HCT116 (cell line): ENCODE results near the gene FAM47E. TPM values are rescaled to one million over a fixed set of nuclear protein-coding genes. Genes with fewer than 3 reads are reported as not detected.
A peak's percentile ranks its signal among the peaks of the same experiment; 100 is the strongest.

ENCODE experiments used
- ATAC-seq: fragments of 200-7000 bp; cut with Tn5 transposase; 2 replicates; pipeline ENCODE4 v1.9.1; 2020; ENCODE audit warnings: mild to moderate bottlenecking, moderate library complexity
- BruUV-seq: library from RNA; stranded (reverse); fragments of 400-500 nt; replicated peaks from 2 replicates; lab custom pipeline; 2021; lab: Mats Ljungman, UMichigan
- CTCF ChIA-PET: fragments of 300-600 bp; sonication (Branson Sonifier 250); formaldehyde crosslinking; loops from one replicate; lab custom pipeline; 2021; ENCODE audit warnings: antibody characterized with exemption; lab: Charles Lee
- POLR2A ChIA-PET: fragments of 300-600, 350-600 bp; sonication (Branson Sonifier 250); formaldehyde crosslinking; loops from one replicate; lab custom pipeline; 2021; ENCODE audit warnings: antibody characterized with exemption; lab: Charles Lee
- RAD21 ChIA-PET, 2 experiments: fragments of 300-600 bp; sonication (Branson Sonifier 250); formaldehyde crosslinking; loops; one replicate each; lab custom pipeline; 2023; ENCODE audit warnings: low total read pairs in 2 of 2; ENCODE audit not compliant: uncharacterized antibody in 2 of 2, unreplicated experiment in 2 of 2, low non-redundant PET in 1 of 2; lab: Charles Lee
- DNase-seq: peaks from one replicate; pipeline ENCODE4 v3.0.0-alpha.2; 2010; ENCODE audit warnings: low read depth, low spot score
- H2AFZ ChIP-seq: fragments of 200-600 bp; shearing (Covaris generic), sonication (generic); 2 replicates; pipeline ENCODE4 v1.6.1; 2017; ENCODE audit warnings: low read depth, mixed run types, mixed read lengths, antibody characterized with exemption, low read length; ENCODE audit not compliant: poor library complexity, severe bottlenecking
- H3K27ac ChIP-seq: 2 replicates; pipeline ENCODE4 v1.5.1; 2012; ENCODE audit warnings: low read depth, low read length
- H3K27me3 ChIP-seq: fragments of 200-600 bp; sonication (generic); 2 replicates; pipeline ENCODE4 v1.6.1; 2016; ENCODE audit warnings: mixed run types, low read length, mixed read lengths; ENCODE audit not compliant: insufficient read depth
- H3K36me3 ChIP-seq, 2 experiments: fragments of 200-500 bp in 1 of 2; fragments of 200-600 bp in 1 of 2; sonication (Bioruptor generic) in 1 of 2; sonication (generic) in 1 of 2; 2 replicates each; pipeline versions ENCODE4 v1.5.1 to v1.6.1; 2014 to 2016; ENCODE audit warnings: low read length in 2 of 2, inconsistent platforms in 1 of 2, mixed read lengths in 1 of 2, mixed run types in 1 of 2; ENCODE audit not compliant: insufficient read depth in 2 of 2, control insufficient read depth in 1 of 2
- H3K4me1 ChIP-seq, 2 experiments: fragments of 200-600 bp in 1 of 2; sonication (generic) in 1 of 2; 2 replicates each; pipeline versions ENCODE4 v1.5.1 to v1.6.1; 2012 to 2017; ENCODE audit warnings: low read length in 2 of 2, inconsistent platforms in 1 of 2, mild to moderate bottlenecking in 1 of 2, mixed read lengths in 1 of 2, mixed run types in 1 of 2, moderate library complexity in 1 of 2; ENCODE audit not compliant: insufficient read depth in 2 of 2, control insufficient read depth in 1 of 2
- H3K4me2 ChIP-seq: fragments of 200-600 bp; sonication (generic); 2 replicates; pipeline ENCODE4 v1.6.1; 2017; ENCODE audit warnings: mixed run types, low read length, mixed read lengths
- H3K4me3 ChIP-seq, 2 experiments: fragments of 200-600 bp in 1 of 2; sonication (generic) in 1 of 2; replicated peaks in 1 of 2; 2 replicates each; pipeline ENCODE4 v1.5.1; 2011 to 2016; ENCODE audit warnings: low read length in 2 of 2, control low read depth in 1 of 2, low read depth in 1 of 2, mild to moderate bottlenecking in 1 of 2, mixed read lengths in 1 of 2, mixed run types in 1 of 2
- H3K79me2 ChIP-seq: fragments of 200-600 bp; sonication (generic); 2 replicates; pipeline ENCODE4 v1.6.1; 2017; ENCODE audit warnings: mild to moderate bottlenecking, mixed run types, low read length, moderate library complexity, mixed read lengths; ENCODE audit not compliant: insufficient read depth
- H3K9ac ChIP-seq: fragments of 200-600 bp; sonication (generic); 2 replicates; pipeline ENCODE4 v1.6.1; 2016; ENCODE audit warnings: low read length, mixed read lengths
- H3K9me2 ChIP-seq: fragments of 200-600 bp; sonication (generic), shearing (Covaris generic); 2 replicates; pipeline ENCODE4 v1.6.1; 2017; ENCODE audit warnings: mixed run types, mild to moderate bottlenecking, moderate library complexity; ENCODE audit not compliant: insufficient read depth
- H3K9me3 ChIP-seq, 2 experiments: fragments of 200-500 bp in 1 of 2; fragments of 200-600 bp in 1 of 2; sonication (Bioruptor generic) in 1 of 2; sonication (generic) in 1 of 2; 2 replicates each; pipeline ENCODE4 v1.6.1; 2014 to 2017; ENCODE audit warnings: low read length in 2 of 2, mixed read lengths in 2 of 2, inconsistent platforms in 1 of 2, low read depth in 1 of 2, mild to moderate bottlenecking in 1 of 2, mixed run types in 1 of 2, moderate library complexity in 1 of 2; ENCODE audit not compliant: control insufficient read depth in 1 of 2, insufficient read depth in 1 of 2
- H4K20me1 ChIP-seq: fragments of 200-600 bp; sonication (generic), shearing (Covaris generic); 2 replicates; pipeline ENCODE4 v1.6.1; 2017; ENCODE audit warnings: mixed run types, mild to moderate bottlenecking, moderate library complexity; ENCODE audit not compliant: insufficient read depth
- CBX3 ChIP-seq: IDR thresholded peaks from 2 replicates; pipeline ENCODE4 v1.6.1; 2012; ENCODE audit warnings: low read depth
- ELF1 ChIP-seq: IDR thresholded peaks from 2 replicates; pipeline ENCODE4 v1.6.1; 2012; ENCODE audit warnings: low read depth, borderline replicate concordance
- EZH2phosphoT487 ChIP-seq: fragments of 200-600 bp; IDR thresholded peaks from 2 replicates; pipeline ENCODE4 v1.6.1; 2018; ENCODE audit warnings: antibody characterized with exemption, borderline replicate concordance
- MAX ChIP-seq: IDR thresholded peaks from 2 replicates; pipeline ENCODE4 v1.6.1; 2012
- POLR2A ChIP-seq: IDR thresholded peaks from 2 replicates; pipeline ENCODE4 v1.7.0; 2011; ENCODE audit warnings: borderline replicate concordance; ENCODE audit not compliant: insufficient read depth, insufficient read length; ENCODE audit errors: extremely low read depth
- POLR2AphosphoS5 ChIP-seq: IDR thresholded peaks from 2 replicates; pipeline ENCODE4 v1.6.1; 2011; ENCODE audit warnings: mild to moderate bottlenecking, low read depth, low read length, moderate library complexity
- SIN3A ChIP-seq: IDR thresholded peaks from 2 replicates; pipeline ENCODE4 v1.6.1; 2012; ENCODE audit warnings: low read depth
- TCF7L2 ChIP-seq: IDR thresholded peaks from 2 replicates; pipeline ENCODE4 v1.7.0; 2011; ENCODE audit warnings: borderline replicate concordance, inconsistent platforms; ENCODE audit not compliant: insufficient read depth, insufficient read length; ENCODE audit errors: extremely low read depth
- ZFX ChIP-seq: fragments of 450-650 bp; IDR thresholded peaks from 2 replicates; pipeline ENCODE4 v1.6.1; 2017
- intact Hi-C: fragments of 100-400 bp; cut with micrococcal nuclease; formaldehyde crosslinking; loops from 2 replicates; pipeline ENCODE4 v1.10.0; 2022
- total RNA-seq: library from RNA; stranded (reverse); gene quantifications from one replicate; pipeline ENCODE4 v1.2.1, GENCODE V29; 2021; ENCODE audit not compliant: unreplicated experiment

FAM47E gene
- total RNA-seq, 1 experiment from 2014 or later, result 0.91 TPM

- Histone ChIP-seq H2AFZ (peak within 1 kb of the TSS; percentile 76), H3K9me2 (no peaks in the 10 kb centered on the region), H3K9ac (peak within 1 kb of the TSS; percentile 73), H3K27ac (peak within 1 kb of the TSS; percentile 89), H3K4me3 (peak within 1 kb of the TSS; percentile 72 to 91), H4K20me1 (no peaks in the 10 kb centered on the region), H3K4me1 (peaks cover 21 to 37% of the 10 kb centered on the region in 2 experiments), H3K36me3 (0 out of 4 replicates have a peak, but pooled peaks cover 0 to 2% of the 10 kb centered on the region in 2 experiments), H3K9me3 (no peaks in the 10 kb centered on the region)
- ATAC-seq (peak; percentile 80), DNase-seq (peak; percentile 53)
- no TSS peak for BruUV-seq
- intact Hi-C loops, result loop anchor here (2.0 kb wide), 1 partner anchor 73 kb away; no protein-coding TSS in a partner anchor
- CTCF ChIA-PET, result interaction anchor here (1.0 to 3.3 kb wide), 4 partner anchors 72 to 198 kb away, joined by 3 to 24 read pairs (median 4); partner anchors contain the start of gene SCARB2
- POLR2A ChIA-PET, result interaction anchor here (2.3 kb wide), 1 partner anchor 72 kb away, joined by 12 read pairs; no protein-coding TSS in a partner anchor
- TF ChIP-seq ZFX, result peak; percentile 92
- TF ChIP-seq EZH2phosphoT487, result no peak
- no peak for TF ChIP-seq CBX3
- TF ChIP-seq SIN3A, result no peak
- TF ChIP-seq MAX, result no peak
- TF ChIP-seq TCF7L2, result no peak
- peak; percentile 84 for TF ChIP-seq POLR2AphosphoS5
- TF ChIP-seq POLR2A, result peak; percentile 39
- no peak for TF ChIP-seq ELF1
- TF ChIP-seq, all 23 proteins: peak for 3
- Histone ChIP-seq H3K79me2 (peaks cover 27% of the 10 kb centered on the region), H3K27me3 (no peaks in the 10 kb centered on the region), H3K4me2 (peak within 1 kb of the TSS; percentile 82)
- RAD21 ChIA-PET, result interaction anchor here (0.7 to 2.1 kb wide), 4 partner anchors 72 to 181 kb away, joined by 3 to 10 read pairs (median 4); no protein-coding TSS in a partner anchor
Measured at GRCh38 chr4:76305971-76306881, 54.7 kb downstream of the FAM47E start, which contains the start of gene STBD1. Gene STBD1, plus strand, starts transcription at chr4:76306733. Its CDS starts 37 bp downstream, at chr4:76306770.
